Nephron progenitor cell (in vitro differentiated cells): ENCODE data around the gene NAT8L.

Source experiments
- DNase-seq: peaks from one replicate; pipeline ENCODE4 v3.0.0; 2021
- H3K27ac Mint-ChIP-seq: 2 replicates; pipeline ENCODE4 v1.8.0; 2021; ENCODE audit warnings: mild to moderate bottlenecking, moderate library complexity, mixed read lengths
- H3K27me3 Mint-ChIP-seq: 2 replicates; pipeline ENCODE4 v1.8.0; 2021; ENCODE audit warnings: mild to moderate bottlenecking, low read depth, mixed read lengths; ENCODE audit not compliant: poor library complexity
- H3K36me3 Mint-ChIP-seq: 2 replicates; pipeline ENCODE4 v1.8.0; 2021; ENCODE audit warnings: low read depth, mixed read lengths
- H3K4me1 Mint-ChIP-seq: 2 replicates; pipeline ENCODE4 v1.8.0; 2021; ENCODE audit warnings: mixed read lengths
- H3K4me3 Mint-ChIP-seq: 2 replicates; pipeline ENCODE4 v1.8.0; 2021; ENCODE audit warnings: mild to moderate bottlenecking, moderate library complexity, mixed read lengths
- H3K9me3 Mint-ChIP-seq: 2 replicates; pipeline ENCODE4 v1.8.0; 2021; ENCODE audit warnings: mild to moderate bottlenecking, moderate library complexity, mixed read lengths
- TF ChIP-seq, protein P1 (sequence below): fragments of 200-600 bp; sonication (generic); IDR thresholded peaks from 2 replicates; pipeline ENCODE4 v1.5.0; 2021; ENCODE audit warnings: antibody characterized with exemption

Gene NAT8L

DNA sequence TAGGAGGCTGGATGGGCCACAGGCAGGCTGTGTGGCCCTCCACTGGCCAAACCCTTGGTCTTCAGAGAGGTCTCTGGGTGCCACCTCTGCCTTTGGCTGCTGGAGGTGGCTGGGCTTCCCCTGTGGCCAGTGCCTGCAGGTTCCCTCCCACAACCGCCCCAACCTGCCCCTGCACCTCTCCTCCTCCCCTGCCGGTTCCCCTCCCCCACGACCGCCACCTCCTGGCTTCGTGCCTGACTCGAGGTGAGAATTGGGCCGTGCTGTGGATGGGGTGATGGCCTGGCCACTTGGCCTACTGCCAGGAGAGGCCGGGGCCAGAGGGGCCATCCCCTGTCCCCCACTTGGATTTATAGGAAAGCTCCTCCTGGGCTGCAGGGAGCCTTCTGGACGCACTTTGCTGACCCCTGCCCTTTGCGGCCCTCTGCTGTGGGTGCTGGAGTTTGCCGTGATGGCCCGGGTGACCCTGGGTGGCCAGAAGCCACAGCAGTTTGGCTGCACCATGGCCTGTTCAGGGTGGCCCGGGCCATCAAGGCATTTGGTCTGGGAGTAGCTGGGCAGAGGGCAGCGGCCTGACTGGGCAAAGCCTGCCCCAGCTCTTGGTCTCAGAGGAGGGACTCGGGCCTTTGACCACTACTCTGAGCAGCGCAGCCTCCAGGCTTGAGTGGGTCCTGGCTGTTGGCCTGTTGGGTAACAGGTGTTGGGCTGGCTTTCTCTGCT lies 3.8 kb downstream of the NAT8L start:
- Mint-ChIP-seq H3K36me3 (no peaks in the 10 kb centered on the region), H3K4me3 (no peak overlapping the region), H3K27me3 (peaks cover 22% of the 10 kb centered on the region), H3K4me1 (peaks cover 3% of the 10 kb centered on the region), H3K9me3 (no peaks in the 10 kb centered on the region), H3K27ac (no peak overlapping the region)
- TF ChIP-seq, protein P1, sequence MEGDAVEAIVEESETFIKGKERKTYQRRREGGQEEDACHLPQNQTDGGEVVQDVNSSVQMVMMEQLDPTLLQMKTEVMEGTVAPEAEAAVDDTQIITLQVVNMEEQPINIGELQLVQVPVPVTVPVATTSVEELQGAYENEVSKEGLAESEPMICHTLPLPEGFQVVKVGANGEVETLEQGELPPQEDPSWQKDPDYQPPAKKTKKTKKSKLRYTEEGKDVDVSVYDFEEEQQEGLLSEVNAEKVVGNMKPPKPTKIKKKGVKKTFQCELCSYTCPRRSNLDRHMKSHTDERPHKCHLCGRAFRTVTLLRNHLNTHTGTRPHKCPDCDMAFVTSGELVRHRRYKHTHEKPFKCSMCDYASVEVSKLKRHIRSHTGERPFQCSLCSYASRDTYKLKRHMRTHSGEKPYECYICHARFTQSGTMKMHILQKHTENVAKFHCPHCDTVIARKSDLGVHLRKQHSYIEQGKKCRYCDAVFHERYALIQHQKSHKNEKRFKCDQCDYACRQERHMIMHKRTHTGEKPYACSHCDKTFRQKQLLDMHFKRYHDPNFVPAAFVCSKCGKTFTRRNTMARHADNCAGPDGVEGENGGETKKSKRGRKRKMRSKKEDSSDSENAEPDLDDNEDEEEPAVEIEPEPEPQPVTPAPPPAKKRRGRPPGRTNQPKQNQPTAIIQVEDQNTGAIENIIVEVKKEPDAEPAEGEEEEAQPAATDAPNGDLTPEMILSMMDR: no peak
- DNase-seq: no peak

DNA sequence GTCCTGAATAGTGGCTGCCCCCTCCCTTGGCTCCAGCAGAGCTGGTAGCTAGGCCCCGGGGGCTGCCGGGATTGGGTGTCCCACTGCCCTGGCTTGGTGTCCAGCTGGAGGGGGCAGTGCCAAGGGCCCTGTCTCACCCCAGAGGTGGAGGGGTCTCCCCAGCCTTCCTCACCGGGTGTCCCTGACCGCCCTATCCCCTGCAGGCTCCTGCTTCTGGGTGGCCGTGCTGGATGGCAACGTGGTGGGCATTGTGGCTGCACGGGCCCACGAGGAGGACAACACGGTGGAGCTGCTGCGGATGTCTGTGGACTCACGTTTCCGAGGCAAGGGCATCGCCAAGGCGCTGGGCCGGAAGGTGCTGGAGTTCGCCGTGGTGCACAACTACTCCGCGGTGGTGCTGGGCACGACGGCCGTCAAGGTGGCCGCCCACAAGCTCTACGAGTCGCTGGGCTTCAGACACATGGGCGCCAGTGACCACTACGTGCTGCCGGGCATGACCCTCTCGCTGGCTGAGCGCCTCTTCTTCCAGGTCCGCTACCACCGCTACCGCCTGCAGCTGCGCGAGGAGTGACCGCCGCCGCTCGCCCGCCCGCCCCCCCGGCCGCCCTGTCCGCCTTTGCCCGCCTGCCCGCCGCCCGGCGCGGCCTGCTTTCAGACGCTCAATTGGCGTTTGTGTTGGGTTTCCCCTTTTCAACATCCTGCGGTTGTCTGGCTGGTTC lies 4.6 kb downstream of the NAT8L start:
- DNase-seq: no peak
- TF ChIP-seq, protein P1: no peak

DNA sequence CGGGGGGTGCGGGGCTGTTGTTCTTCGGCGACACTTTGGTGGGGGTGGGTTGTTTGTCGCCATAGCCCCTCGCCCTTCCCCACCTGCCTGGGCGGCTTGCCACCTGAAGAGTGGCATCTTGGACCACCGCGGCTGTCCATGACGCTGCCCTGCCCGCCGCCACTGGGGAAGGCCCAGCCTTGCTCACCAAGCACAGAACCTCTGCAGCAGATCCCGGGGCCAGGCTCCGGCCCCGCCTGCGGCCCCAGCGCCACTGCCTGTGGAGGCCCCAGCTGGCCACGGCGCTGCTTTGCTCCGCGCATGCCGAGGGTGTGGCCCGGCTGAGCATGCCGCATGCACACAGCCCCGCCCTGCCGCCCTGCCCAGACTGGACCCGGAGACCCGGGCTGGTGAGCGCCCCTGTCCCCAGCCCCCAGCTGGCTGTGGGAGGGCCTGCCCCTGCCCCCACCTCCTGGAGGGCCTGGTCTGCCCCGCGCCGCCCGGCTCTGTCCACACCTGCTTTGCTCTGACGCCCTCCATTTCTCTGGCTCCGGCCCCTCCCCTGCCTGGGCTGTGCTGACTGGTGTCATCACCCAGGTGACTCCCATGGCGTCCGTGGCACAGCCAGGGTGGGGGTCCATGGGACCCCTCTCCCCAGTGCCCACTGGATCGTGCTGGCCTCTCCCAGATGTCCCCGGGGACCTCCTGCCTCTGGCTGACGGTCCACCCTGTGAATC lies 5.3 kb downstream of the NAT8L start:
- Mint-ChIP-seq H3K9me3 (no peaks in the 10 kb centered on the region), H3K36me3 (no peaks in the 10 kb centered on the region), H3K27ac (no peak overlapping the region), H3K27me3 (peaks cover 22% of the 10 kb centered on the region), H3K4me3 (no peak overlapping the region), H3K4me1 (peaks cover 8% of the 10 kb centered on the region)
- no peak for DNase-seq
- TF ChIP-seq, protein P1: no peak

More for the DNA sequence above, 4.6 kb downstream of the NAT8L start:
- no peak overlapping the region for H3K4me3 Mint-ChIP-seq
- H3K27me3 Mint-ChIP-seq: peaks cover 22% of the 10 kb centered on the region
- no peak overlapping the region for H3K27ac Mint-ChIP-seq
- H3K36me3 Mint-ChIP-seq: no peaks in the 10 kb centered on the region
- no peaks in the 10 kb centered on the region for H3K9me3 Mint-ChIP-seq
- peaks cover 8% of the 10 kb centered on the region for H3K4me1 Mint-ChIP-seq

DNA sequence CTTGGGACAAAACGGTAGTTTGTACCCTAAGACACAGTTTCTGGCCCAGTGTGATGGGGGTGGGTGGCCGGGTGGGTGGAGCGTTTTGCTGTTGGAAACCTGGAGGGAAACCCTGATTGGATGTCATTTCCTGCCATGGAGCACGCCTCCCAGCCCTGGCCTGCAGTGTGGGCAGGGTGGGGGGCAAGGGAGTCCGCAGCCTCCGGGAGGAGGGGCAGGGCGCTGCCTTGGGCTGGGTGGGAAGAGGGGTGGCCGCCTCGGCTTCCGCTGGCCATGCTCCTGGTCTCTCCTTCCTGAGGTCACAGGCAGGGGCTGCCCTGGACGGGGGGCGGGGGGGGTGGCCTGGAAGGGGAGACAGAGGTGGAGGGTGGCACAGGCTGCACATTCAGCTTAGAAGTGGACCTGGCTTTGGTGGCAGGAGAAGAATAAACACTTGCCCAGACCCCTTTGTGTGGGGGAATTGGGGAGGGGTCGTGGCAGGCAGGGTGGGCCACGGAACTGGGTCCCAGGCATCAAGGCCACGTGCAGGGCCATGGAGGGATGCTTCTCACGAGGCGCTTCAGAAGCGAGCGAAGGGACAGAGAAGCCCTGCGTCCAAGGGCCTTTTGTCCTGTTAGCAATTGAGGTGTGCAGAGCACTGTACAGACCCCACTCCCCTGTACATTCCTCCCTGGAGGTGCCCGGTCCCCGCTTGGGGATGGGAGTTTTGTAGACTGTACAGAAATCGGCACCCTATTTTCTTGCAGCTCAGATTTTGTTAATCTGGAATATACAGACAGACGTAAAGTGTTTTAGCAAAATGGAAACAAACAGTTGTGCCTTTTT lies 6.2 kb downstream of the NAT8L start:
- Mint-ChIP-seq H3K9me3 (no peaks in the 10 kb centered on the region), H3K36me3 (no peaks in the 10 kb centered on the region), H3K4me3 (no peak overlapping the region), H3K27ac (no peak overlapping the region), H3K4me1 (peaks cover 8% of the 10 kb centered on the region), H3K27me3 (peaks cover 19% of the 10 kb centered on the region)
- DNase-seq: no peak
- TF ChIP-seq, protein P1: no peak

DNA sequence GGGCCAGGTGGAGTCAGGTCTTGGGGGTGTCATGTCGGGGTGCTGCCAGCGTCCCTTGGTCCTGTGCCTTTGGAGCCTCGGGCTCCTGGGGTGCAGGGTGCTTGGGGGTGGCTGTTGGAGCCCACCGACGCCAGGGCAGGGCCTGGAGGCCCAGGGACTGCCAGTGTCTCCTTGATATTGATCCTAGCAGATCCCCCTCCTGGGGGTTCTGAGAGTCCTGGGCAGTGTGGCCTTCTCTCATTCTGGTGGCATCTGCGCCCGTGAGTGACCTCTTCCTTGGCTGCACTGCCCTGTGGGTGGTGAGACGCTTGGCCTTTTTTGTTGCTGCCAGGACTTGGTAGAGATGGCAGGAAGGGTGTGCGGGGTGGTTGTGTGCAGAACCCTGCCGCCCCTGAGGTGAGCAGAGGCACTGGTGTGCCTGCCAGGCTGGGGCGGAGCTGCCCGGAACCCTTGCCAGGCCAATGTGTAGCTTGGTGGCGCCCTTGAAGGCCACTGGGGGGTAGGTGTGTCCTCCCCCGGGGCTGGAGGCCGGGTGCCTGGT lies 7.0 kb downstream of the NAT8L start:
- no peaks in the 10 kb centered on the region for H3K9me3 Mint-ChIP-seq
- H3K27me3 Mint-ChIP-seq: peaks cover 12% of the 10 kb centered on the region
- TF ChIP-seq, protein P1: no peak
- no peaks in the 10 kb centered on the region for H3K36me3 Mint-ChIP-seq
- no peak overlapping the region for H3K27ac Mint-ChIP-seq
- peaks cover 10% of the 10 kb centered on the region for H3K4me1 Mint-ChIP-seq
- no peak overlapping the region for H3K4me3 Mint-ChIP-seq
- no peak for DNase-seq
